Calu3 (cell line): ENCODE measurements around the gene SRM. TPM values are rescaled to one million over a fixed set of nuclear protein-coding genes. Genes with fewer than 3 reads are reported as not detected.

Source experiments
- Bru-seq: library from RNA; stranded (reverse); fragments of 400-500 nt; gene quantifications from one replicate; lab custom pipeline; 2021; lab: Mats Ljungman, UMichigan
- BruChase-seq, 2 experiments: library from RNA; stranded (reverse); fragments of 400-500 nt; gene quantifications; one replicate each; lab custom pipeline; 2021; lab: Mats Ljungman, UMichigan
- BruUV-seq: library from RNA; stranded (reverse); fragments of 400-500 nt; replicated peaks from 2 replicates; lab custom pipeline; 2021; lab: Mats Ljungman, UMichigan
- CTCF ChIA-PET: fragments of 300-600 bp; sonication (Branson Sonifier 250); formaldehyde crosslinking; loops from one replicate; lab custom pipeline; 2022; ENCODE audit warnings: antibody characterized with exemption; lab: Charles Lee
- DNase-seq: peaks from one replicate; pipeline ENCODE4 v3.0.0; 2022
- H3K27ac Mint-ChIP-seq: one replicate; pipeline ENCODE4 v1.8.0; 2022; ENCODE audit warnings: mixed read lengths; ENCODE audit not compliant: unreplicated experiment
- H3K27me3 Mint-ChIP-seq: one replicate; pipeline ENCODE4 v1.8.0; 2022; ENCODE audit warnings: mixed read lengths; ENCODE audit not compliant: unreplicated experiment
- H3K36me3 Mint-ChIP-seq: one replicate; pipeline ENCODE4 v1.8.0; 2022; ENCODE audit warnings: mild to moderate bottlenecking, moderate library complexity, mixed read lengths; ENCODE audit not compliant: insufficient read depth, unreplicated experiment
- H3K4me1 Mint-ChIP-seq: one replicate; pipeline ENCODE4 v1.8.0; 2022; ENCODE audit warnings: mild to moderate bottlenecking, low read depth, mixed read lengths; ENCODE audit not compliant: unreplicated experiment
- H3K4me3 Mint-ChIP-seq: one replicate; pipeline ENCODE4 v1.8.0; 2022; ENCODE audit warnings: mild to moderate bottlenecking, low read depth, moderate library complexity, mixed read lengths; ENCODE audit not compliant: unreplicated experiment
- H3K9me3 Mint-ChIP-seq: one replicate; pipeline ENCODE4 v1.8.0; 2022; ENCODE audit warnings: low read depth, mixed read lengths; ENCODE audit not compliant: unreplicated experiment
- CTCF ChIP-seq: fragments of 200-600 bp; IDR thresholded peaks from one replicate; pipeline ENCODE4 v1.8.0; 2022; ENCODE audit warnings: antibody characterized with exemption; ENCODE audit not compliant: unreplicated experiment
- intact Hi-C: fragments of 100-400 bp; cut with micrococcal nuclease; formaldehyde crosslinking; loops from one replicate; pipeline ENCODE4 v1.10.0; 2022; ENCODE audit not compliant: unreplicated experiment
- long read RNA-seq: library from polyadenylated mRNA; stranded (forward); transcript quantifications from one replicate; pipeline ENCODE4 v2.0.0, GENCODE V29; 2022
- total RNA-seq: library from RNA; stranded (reverse); gene quantifications from 2 replicates; pipeline ENCODE4 v1.2.3, GENCODE V29; 2022

SRM gene
- total RNA-seq, result 70.5 and 82.7 TPM in 2 replicates
- percentile 57 among the genes with signal in this experiment for Bru-seq, nascent RNA
- BruChase-seq, experiment 1, labeled RNA remaining after a 6-hour chase, result percentile 83 among the genes with signal in this experiment
- BruChase-seq, experiment 2, labeled RNA remaining after a 2-hour chase, result percentile 67 among the genes with signal in this experiment
- long read RNA-seq, transcript SRM-201 (8 exons, 1,266 nt), result major isoform, 201 of 264 reads
- long read RNA-seq, partial matches to known transcripts, result 43 of 264 reads
- long read RNA-seq, other reads (novel, unspliced or antisense), result 17 of 264 reads

- intact Hi-C loops, result no loop called here
- Mint-ChIP-seq H3K27me3 (no peaks in the 10 kb centered on the region), H3K27ac (peak within 1 kb of the TSS; percentile 92), H3K4me1 (no peaks in the 10 kb centered on the region), H3K9me3 (no peaks in the 10 kb centered on the region), H3K36me3 (peaks cover 43% of the 10 kb centered on the region), H3K4me3 (peak within 1 kb of the TSS; percentile 97)
- TSS peak; percentile 71 for BruUV-seq
- DNase-seq, result peak; percentile 91
- TF ChIP-seq CTCF, result peak; percentile 56
- CTCF ChIA-PET, result interaction anchor here (1.5 kb wide), 1 partner anchor 22 kb away, joined by 4 read pairs; no protein-coding TSS in a partner anchor
Observed at GRCh38 chr1:11059968-11060830, at the start of gene SRM. TSS of gene SRM (minus strand) at chr1:11060018. CDS start at chr1:11059943, 75 bp downstream.

GRCh38 chr1:11109047-11109760, 49.4 kb upstream of the SRM start:
- intact Hi-C loops, result no loop called here
- no peak for DNase-seq
- no peak for TF ChIP-seq CTCF

GRCh38 chr1:11107599-11107998, 47.8 kb upstream of the SRM start:
- CTCF ChIA-PET, result no interaction called here
- Mint-ChIP-seq H3K4me3 (no peak overlapping the region), H3K36me3 (peaks cover 5% of the 10 kb centered on the region), H3K4me1 (no peaks in the 10 kb centered on the region), H3K27me3 (no peaks in the 10 kb centered on the region), H3K27ac (no peak overlapping the region), H3K9me3 (no peaks in the 10 kb centered on the region)
- no TSS peak for BruUV-seq
- DNase-seq, result no peak
- intact Hi-C loops, result no loop called here
- TF ChIP-seq CTCF, result no peak

More at GRCh38 chr1:11109047-11109760, 49.4 kb upstream of the SRM start:
- H3K27ac Mint-ChIP-seq, result no peak overlapping the region
- no peak overlapping the region for H3K4me3 Mint-ChIP-seq
- H3K27me3 Mint-ChIP-seq, result no peaks in the 10 kb centered on the region
- H3K36me3 Mint-ChIP-seq, result peaks cover 5% of the 10 kb centered on the region
- no peaks in the 10 kb centered on the region for H3K4me1 Mint-ChIP-seq
- no TSS peak for BruUV-seq
- no peaks in the 10 kb centered on the region for H3K9me3 Mint-ChIP-seq
- CTCF ChIA-PET, result no interaction called here

GRCh38 chr1:11105586-11105985, 45.8 kb upstream of the SRM start:
- H3K9me3 Mint-ChIP-seq, result no peaks in the 10 kb centered on the region
- CTCF ChIA-PET, result no interaction called here
- no peaks in the 10 kb centered on the region for H3K27me3 Mint-ChIP-seq
- H3K36me3 Mint-ChIP-seq, result no peaks in the 10 kb centered on the region
- intact Hi-C loops, result no loop called here
- TF ChIP-seq CTCF, result no peak
- BruUV-seq, result no TSS peak
- no peak for DNase-seq
- no peak overlapping the region for H3K27ac Mint-ChIP-seq
- no peaks in the 10 kb centered on the region for H3K4me1 Mint-ChIP-seq
- H3K4me3 Mint-ChIP-seq, result no peak overlapping the region
